ENCODE data around the gene AP2A2. TPM values are rescaled to one million over a fixed set of nuclear protein-coding genes. Genes with fewer than 3 reads are reported as not detected.

The AP2A2 gene
- total RNA-seq, 2 experiments from 2014 or later: 49.1 to 52.1 TPM

GRCh38 chr11:1055990-1056771, 130.5 kb downstream of the AP2A2 start:
- H3K9me3 Mint-ChIP-seq: no peaks in the 10 kb centered on the region
- H3K27ac Mint-ChIP-seq: no peak overlapping the region
- H3K36me3 Mint-ChIP-seq: no peaks in the 10 kb centered on the region
- H3K4me3 Mint-ChIP-seq: no peak overlapping the region
- peaks cover 4% of the 10 kb centered on the region for H3K27me3 Mint-ChIP-seq
- POLR2A ChIA-PET: no interaction called here
- H3K4me1 Mint-ChIP-seq: peaks cover 1% of the 10 kb centered on the region
- DNase-seq: peak; percentile 21
- ATAC-seq (ENCODE audit: low read depth): no peak

- Mint-ChIP-seq H3K4me1 (no peaks in the 10 kb centered on the region), H3K4me3 (no peak overlapping the region), H3K36me3 (no peaks in the 10 kb centered on the region), H3K9me3 (no peaks in the 10 kb centered on the region), H3K27me3 (peaks cover 6% of the 10 kb centered on the region), H3K27ac (no peak overlapping the region)
- ATAC-seq (ENCODE audit: low read depth) (no peak), DNase-seq (no peak)
- POLR2A ChIA-PET: no interaction called here
Observed at GRCh38 chr11:1057806-1058205, 132.1 kb downstream of the AP2A2 start.

- H3K27ac Mint-ChIP-seq: no peak overlapping the region
- no peaks in the 10 kb centered on the region for H3K9me3 Mint-ChIP-seq
- POLR2A ChIA-PET: no interaction called here
- no peaks in the 10 kb centered on the region for H3K4me1 Mint-ChIP-seq
- peaks cover 9% of the 10 kb centered on the region for H3K27me3 Mint-ChIP-seq
- no peak for ATAC-seq (ENCODE audit: low read depth)
- H3K36me3 Mint-ChIP-seq: no peaks in the 10 kb centered on the region
- DNase-seq: no peak
- H3K4me3 Mint-ChIP-seq: no peak overlapping the region
Observed at GRCh38 chr11:1059759-1060158, 134.1 kb downstream of the AP2A2 start.

GRCh38 chr11:1060410-1060809, 134.7 kb downstream of the AP2A2 start:
- Mint-ChIP-seq H3K27me3 (peaks cover 9% of the 10 kb centered on the region), H3K27ac (no peak overlapping the region), H3K36me3 (no peaks in the 10 kb centered on the region), H3K9me3 (no peaks in the 10 kb centered on the region), H3K4me1 (no peaks in the 10 kb centered on the region), H3K4me3 (no peak overlapping the region)
- no peak for ATAC-seq (ENCODE audit: low read depth)
- DNase-seq: peak; percentile 18
- POLR2A ChIA-PET: no interaction called here

- no peak overlapping the region for H3K4me3 Mint-ChIP-seq
- DNase-seq (peak; percentile 11), ATAC-seq (ENCODE audit: low read depth) (no peak)
- POLR2A ChIA-PET: no interaction called here
- peaks cover 11% of the 10 kb centered on the region for H3K27me3 Mint-ChIP-seq
- no peaks in the 10 kb centered on the region for H3K36me3 Mint-ChIP-seq
- H3K9me3 Mint-ChIP-seq: no peaks in the 10 kb centered on the region
- no peak overlapping the region for H3K27ac Mint-ChIP-seq
- no peaks in the 10 kb centered on the region for H3K4me1 Mint-ChIP-seq
Observed at GRCh38 chr11:1060852-1061616, 135.4 kb downstream of the AP2A2 start.

Other genes with a start within 250 kb of the AP2A2 start
- 10 to 100 TPM; 33.1 to 36.0 TPM for gene DEAF1, start 230.6 kb upstream of the AP2A2 start, total RNA-seq
- gene TMEM80, start 230.1 kb upstream of the AP2A2 start, total RNA-seq: 10 to 100 TPM; 38.9 to 39.7 TPM
- 10 to 100 TPM; 19.0 to 24.5 TPM for gene EPS8L2, start 219.6 kb upstream of the AP2A2 start, total RNA-seq
- gene TALDO1, start 178.4 kb upstream of the AP2A2 start, total RNA-seq: 100 to 1,000 TPM; 199 to 206 TPM
- 10 to 100 TPM; 59.8 to 62.4 TPM for gene GATD1, start 148.4 kb upstream of the AP2A2 start, total RNA-seq
- gene CEND1, start 135.8 kb upstream of the AP2A2 start, total RNA-seq: under 1 TPM in 1 of 2 experiments, not detected in 1; 0.37 TPM
- 10 to 100 TPM; 35.1 to 35.8 TPM for gene SLC25A22, start 127.6 kb upstream of the AP2A2 start, total RNA-seq
- 10 to 100 TPM; 53.4 to 53.6 TPM for gene PIDD1, start 120.6 kb upstream of the AP2A2 start, total RNA-seq
- gene RPLP2, start 115.9 kb upstream of the AP2A2 start, total RNA-seq: 1,000 to 10,000 TPM; 2,888 to 3,019 TPM
- 100 to 1,000 TPM; 110 to 125 TPM for gene PNPLA2, start 107.0 kb upstream of the AP2A2 start, total RNA-seq
- 10 to 100 TPM; 10.5 to 11.2 TPM for gene CRACR2B, start 98.0 kb upstream of the AP2A2 start, total RNA-seq
- gene CD151, start 92.9 kb upstream of the AP2A2 start, total RNA-seq: 10 to 100 TPM; 36.4 to 37.4 TPM
- gene POLR2L, start 83.3 kb upstream of the AP2A2 start, total RNA-seq: 10 to 100 TPM; 76.7 to 78.9 TPM
- 10 to 100 TPM; 19.0 to 20.3 TPM for gene TSPAN4, start 83.0 kb upstream of the AP2A2 start, total RNA-seq
- 10 to 100 TPM; 39.7 to 47.9 TPM for gene CHID1, start 15.1 kb upstream of the AP2A2 start, total RNA-seq
- not detected for gene MUC6, start 110.8 kb downstream of the AP2A2 start, total RNA-seq
- not detected for gene MUC2, start 149.0 kb downstream of the AP2A2 start, total RNA-seq
- not detected for gene MUC5AC, start 232.1 kb downstream of the AP2A2 start, total RNA-seq

Measured in activated naive CD8-positive, alpha-beta T cell treated with anti-CD3 and anti-CD28 coated beads, Interleukin-2, amount 10 ng/mL, durations not matched to agents 7 days and 5 days (primary cell).